HG02973 (cell line): Measurements from ENCODE around the gene POTEJ.
"Not testable (repeated sequence)": the region's sequence is repeated elsewhere in the genome, so short reads cannot be mapped to it uniquely, and the experiment has no call there.

ENCODE experiments used
- ATAC-seq: cut with Tn5 transposase; IDR thresholded peaks from one replicate; pipeline ENCODE4 v1.9.1; 2021; ENCODE audit warnings: moderate library complexity; ENCODE audit not compliant: unreplicated experiment

POTEJ gene

GRCh38 chr2:130601648-130602302 lies 9.5 kb upstream of the POTEJ start:
- ATAC-seq: not testable (repeated sequence)

GRCh38 chr2:130608276-130609001 lies 2.8 kb upstream of the POTEJ start:
- ATAC-seq: not testable (repeated sequence)

GRCh38 chr2:130609002-130609920 lies 2.0 kb upstream of the POTEJ start:
- ATAC-seq: not testable (repeated sequence)

GRCh38 chr2:130610486-130610885 lies 754 bp upstream of the POTEJ start:
- ATAC-seq: not testable (repeated sequence)

- not testable (repeated sequence) for ATAC-seq
Measured at GRCh38 chr2:130628784-130629475, 17.7 kb downstream of the POTEJ start.

- ATAC-seq: not testable (repeated sequence)
Measured at GRCh38 chr2:130638973-130639372, 27.7 kb downstream of the POTEJ start.

GRCh38 chr2:130641688-130642087 lies 30.4 kb downstream of the POTEJ start:
- not testable (repeated sequence) for ATAC-seq

- ATAC-seq: not testable (repeated sequence)
Measured at GRCh38 chr2:130649285-130649684, 38.0 kb downstream of the POTEJ start.

GRCh38 chr2:130664506-130664905 lies 53.3 kb downstream of the POTEJ start:
- not testable (repeated sequence) for ATAC-seq

GRCh38 chr2:130665596-130665995 lies 54.4 kb downstream of the POTEJ start:
- not testable (repeated sequence) for ATAC-seq

- ATAC-seq: not testable (repeated sequence)
Measured at GRCh38 chr2:130667516-130667915, 56.3 kb downstream of the POTEJ start.

GRCh38 chr2:130670026-130670745 lies 58.9 kb downstream of the POTEJ start:
- not testable (repeated sequence) for ATAC-seq

GRCh38 chr2:130692041-130692770 lies 81.0 kb downstream of the POTEJ start:
- peak; percentile 10 for ATAC-seq

- not testable (repeated sequence) for ATAC-seq
Measured at GRCh38 chr2:130693474-130693873, 82.2 kb downstream of the POTEJ start.

- ATAC-seq: not testable (repeated sequence)
Measured at GRCh38 chr2:130703250-130703649, 92.0 kb downstream of the POTEJ start.
